B cell (primary cell): ENCODE data around the gene NR4A3. TPM values are rescaled to one million over a fixed set of nuclear protein-coding genes. Genes with fewer than 3 reads are reported as not detected.

Experiments
- ATAC-seq: fragments of 200-7000 bp; cut with Tn5 transposase; one replicate; pipeline ENCODE4 v1.10.0; 2021; ENCODE audit warnings: low read depth, mild to moderate bottlenecking, moderate number of reproducible peaks, moderate library complexity
- CTCF ChIA-PET: fragments of 350-600 bp; sonication (Branson Sonifier 250); formaldehyde crosslinking; loops from one replicate; lab custom pipeline; 2021; ENCODE audit warnings: antibody characterized with exemption, inconsistent platforms; lab: Charles Lee
- POLR2A ChIA-PET: fragments of 350-600 bp; sonication (Branson Sonifier 250); formaldehyde crosslinking; loops from one replicate; lab custom pipeline; 2021; ENCODE audit warnings: antibody characterized with exemption; lab: Charles Lee
- DNase-seq: peaks from one replicate; pipeline ENCODE4 v3.0.0; 2013
- H2AFZ ChIP-seq: 2 replicates; pipeline ENCODE4 v1.6.1; 2012; ENCODE audit warnings: mild to moderate bottlenecking, low read depth, low read length; ENCODE audit not compliant: insufficient read depth, poor library complexity, severe bottlenecking
- H3K27ac ChIP-seq, 2 donors: 1 replicate in 1 of 2; 2 replicates in 1 of 2; pipeline ENCODE4 v1.5.1; 2012 to 2013; ENCODE audit warnings: low read length in 2 of 2, mild to moderate bottlenecking in 2 of 2, moderate library complexity in 1 of 2
- H3K27me3 ChIP-seq, 4 experiments: fragments of 200-600 bp in 1 of 4; sonication (generic) in 1 of 4; replicated peaks in 1 of 4; 1 replicate in 2 of 4; 2 replicates in 2 of 4; pipeline versions ENCODE4 v1.6.1 to v1.7.0; 2013 to 2016; ENCODE audit warnings: low read length in 3 of 4, mild to moderate bottlenecking in 2 of 4, mixed read lengths in 1 of 4, moderate library complexity in 1 of 4; ENCODE audit not compliant: insufficient read depth in 4 of 4, control insufficient read depth in 3 of 4; ENCODE audit errors: control extremely low read depth in 1 of 4
- H3K36me3 ChIP-seq, 2 experiments: replicated peaks in 1 of 2; 1 replicate in 1 of 2; 2 replicates in 1 of 2; pipeline versions ENCODE4 v1.6.1 to v1.7.1; 2013; ENCODE audit warnings: low read length in 1 of 2; ENCODE audit not compliant: insufficient read depth in 2 of 2, control insufficient read depth in 1 of 2; ENCODE audit errors: control extremely low read depth in 1 of 2, extremely low read depth in 1 of 2
- H3K4me1 ChIP-seq, 2 donors: fragments of 200-600 bp in 1 of 2; sonication (generic) in 1 of 2; 1 replicate in 1 of 2; 2 replicates in 1 of 2; pipeline versions ENCODE4 v1.5.1 to v1.6.1; 2013 to 2017; ENCODE audit warnings: low read length in 2 of 2; ENCODE audit not compliant: control insufficient read depth in 2 of 2, insufficient read depth in 2 of 2
- H3K4me2 ChIP-seq: replicated peaks from 2 replicates; pipeline ENCODE3; 2012; ENCODE audit warnings: mild to moderate bottlenecking, low read depth, low read length; ENCODE audit not compliant: poor library complexity, severe bottlenecking
- H3K4me3 ChIP-seq, 5 experiments: fragments of 200-600 bp in 1 of 5; sonication (generic) in 1 of 5; 1 replicate in 3 of 5; 2 replicates in 2 of 5; pipeline versions ENCODE4 v1.5.1 to v1.7.0; 2011 to 2016; ENCODE audit warnings: low read length in 4 of 5, mild to moderate bottlenecking in 4 of 5, low read depth in 2 of 5, control low read depth in 1 of 5, moderate library complexity in 1 of 5; ENCODE audit not compliant: insufficient read depth in 1 of 5; ENCODE audit errors: control extremely low read depth in 1 of 5, extremely low read depth in 1 of 5
- H3K79me2 ChIP-seq: fragments of 200-600 bp; sonication (generic); one replicate; pipeline ENCODE4 v1.6.0; 2016; ENCODE audit warnings: low read length; ENCODE audit not compliant: control insufficient read depth, insufficient read depth
- H3K9ac ChIP-seq: fragments of 200-600 bp; sonication (generic); 2 replicates; pipeline ENCODE4 v1.6.1; 2017; ENCODE audit warnings: mild to moderate bottlenecking, low read length, moderate library complexity
- H3K9me3 ChIP-seq, 3 donors: one replicate each; pipeline versions ENCODE4 v1.6.1 to v1.7.1; 2013; ENCODE audit warnings: low read length in 2 of 3; ENCODE audit not compliant: control insufficient read depth in 2 of 3, insufficient read depth in 1 of 3; ENCODE audit errors: control extremely low read depth in 1 of 3
- H4K20me1 ChIP-seq: 2 replicates; pipeline ENCODE4 v1.6.0; 2012; ENCODE audit warnings: mild to moderate bottlenecking, low read length; ENCODE audit not compliant: insufficient read depth, control insufficient read depth, poor library complexity, severe bottlenecking
- H3K27ac Mint-ChIP-seq: one replicate; pipeline ENCODE4 v1.8.0; 2021; ENCODE audit warnings: mixed read lengths
- H3K27me3 Mint-ChIP-seq: one replicate; pipeline ENCODE4 v1.8.0; 2021; ENCODE audit warnings: mixed read lengths
- H3K4me1 Mint-ChIP-seq: one replicate; pipeline ENCODE4 v1.8.0; 2021; ENCODE audit warnings: mixed read lengths
- H3K4me3 Mint-ChIP-seq: one replicate; pipeline ENCODE4 v1.8.0; 2021; ENCODE audit warnings: mixed read lengths
- H3K9me3 Mint-ChIP-seq: one replicate; pipeline ENCODE4 v1.8.0; 2022; ENCODE audit warnings: mixed read lengths; ENCODE audit not compliant: insufficient read depth
- EZH2 ChIP-seq: IDR thresholded peaks from 2 replicates; pipeline ENCODE4 v1.6.1; 2012; ENCODE audit warnings: borderline replicate concordance, low read depth, mild to moderate bottlenecking, moderate library complexity, low read length; ENCODE audit not compliant: insufficient read depth, poor library complexity, severe bottlenecking
- WGBS: methylation state at CpG from one replicate; pipeline ENCODE4 v1.1.5; 2013; ENCODE audit warnings: missing lambda C conversion rate; ENCODE audit not compliant: insufficient coverage; 5-methylcytosine and 5-hydroxymethylcytosine counted together
- intact Hi-C: fragments of 100-400 bp; cut with micrococcal nuclease; formaldehyde crosslinking; loops from one replicate; pipeline ENCODE4 v1.10.0; 2022
- polyA plus RNA-seq: library from polyadenylated mRNA; depleted of rRNA; stranded (reverse); fragments of >200 nt; gene quantifications from 2 replicates; pipeline ENCODE4 v1.2.3, GENCODE V29; 2012
- total RNA-seq, 2 donors: library from RNA; stranded (reverse); fragments of 120-200 nt in 1 of 2; gene quantifications; 1 replicate in 1 of 2; 2 replicates in 1 of 2; pipeline versions ENCODE4 v1.2.3 to v1.2.4, GENCODE V29; 2013 to 2022
- TF ChIP-seq, protein P1 (sequence below): fragments of 200-600 bp; IDR thresholded peaks from one replicate; pipeline ENCODE4 v1.8.0; 2022; ENCODE audit warnings: antibody characterized with exemption, mild to moderate bottlenecking

Gene NR4A3
- total and polyA plus RNA-seq, 2 donors (not counting 1 experiment from before 2014, with no cell fraction given), result 2.5 to 20.1 TPM

GRCh38 chr9:99793528-99793927 lies 28.2 kb upstream of the NR4A3 start:
- Histone ChIP-seq H3K27ac (no peak overlapping the region), H4K20me1 (no peaks in the 10 kb centered on the region), H3K4me2 (no peak overlapping the region), H3K9ac (no peak overlapping the region), H3K4me3 (no peak overlapping the region), H3K36me3 (no peaks in the 10 kb centered on the region), H3K27me3 (no peaks in the 10 kb centered on the region), H2AFZ (no peak overlapping the region), H3K79me2 (no peaks in the 10 kb centered on the region), H3K9me3 (no peaks in the 10 kb centered on the region), H3K4me1 (no peaks in the 10 kb centered on the region)
- H3K27ac Mint-ChIP-seq, result no peak overlapping the region
- no peak for ATAC-seq
- no peak for TF ChIP-seq EZH2
- TF ChIP-seq, protein P1, sequence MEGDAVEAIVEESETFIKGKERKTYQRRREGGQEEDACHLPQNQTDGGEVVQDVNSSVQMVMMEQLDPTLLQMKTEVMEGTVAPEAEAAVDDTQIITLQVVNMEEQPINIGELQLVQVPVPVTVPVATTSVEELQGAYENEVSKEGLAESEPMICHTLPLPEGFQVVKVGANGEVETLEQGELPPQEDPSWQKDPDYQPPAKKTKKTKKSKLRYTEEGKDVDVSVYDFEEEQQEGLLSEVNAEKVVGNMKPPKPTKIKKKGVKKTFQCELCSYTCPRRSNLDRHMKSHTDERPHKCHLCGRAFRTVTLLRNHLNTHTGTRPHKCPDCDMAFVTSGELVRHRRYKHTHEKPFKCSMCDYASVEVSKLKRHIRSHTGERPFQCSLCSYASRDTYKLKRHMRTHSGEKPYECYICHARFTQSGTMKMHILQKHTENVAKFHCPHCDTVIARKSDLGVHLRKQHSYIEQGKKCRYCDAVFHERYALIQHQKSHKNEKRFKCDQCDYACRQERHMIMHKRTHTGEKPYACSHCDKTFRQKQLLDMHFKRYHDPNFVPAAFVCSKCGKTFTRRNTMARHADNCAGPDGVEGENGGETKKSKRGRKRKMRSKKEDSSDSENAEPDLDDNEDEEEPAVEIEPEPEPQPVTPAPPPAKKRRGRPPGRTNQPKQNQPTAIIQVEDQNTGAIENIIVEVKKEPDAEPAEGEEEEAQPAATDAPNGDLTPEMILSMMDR, result no peak
- no peaks in the 10 kb centered on the region for H3K4me1 Mint-ChIP-seq
- WGBS, result no CpG with 5 or more reads among the region's 4 CpGs
- intact Hi-C loops, result no loop called here
- POLR2A ChIA-PET, result no interaction called here
- H3K27me3 Mint-ChIP-seq, result peaks cover 5% of the 10 kb centered on the region
- no peaks in the 10 kb centered on the region for H3K9me3 Mint-ChIP-seq
- H3K4me3 Mint-ChIP-seq, result no peak overlapping the region
- DNase-seq, result no peak
- CTCF ChIA-PET, result no interaction called here

DNA sequence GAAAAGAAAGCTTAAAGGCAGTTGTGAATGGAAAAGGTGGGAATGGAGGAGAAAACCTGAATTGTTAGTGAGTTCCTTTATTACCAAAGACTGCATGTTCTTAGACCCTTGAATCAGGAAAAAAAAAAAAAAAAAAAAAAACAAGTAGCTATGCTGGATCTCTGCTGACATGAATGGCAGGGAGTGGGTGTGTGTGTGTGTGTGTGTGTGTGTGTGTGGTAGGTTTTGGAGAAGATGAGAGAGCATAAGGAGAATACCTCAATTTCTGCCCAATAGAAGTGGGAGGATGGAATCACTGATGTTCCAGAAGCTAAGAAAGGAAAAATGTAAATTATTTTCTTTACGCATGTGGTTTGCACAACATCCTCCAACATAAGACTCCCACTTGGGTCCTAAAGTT lies 25.5 kb upstream of the NR4A3 start:
- Histone ChIP-seq H2AFZ (no peak overlapping the region), H3K36me3 (no peaks in the 10 kb centered on the region), H3K9me3 (no peaks in the 10 kb centered on the region), H4K20me1 (no peaks in the 10 kb centered on the region), H3K27me3 (no peaks in the 10 kb centered on the region), H3K79me2 (no peaks in the 10 kb centered on the region), H3K9ac (no peak overlapping the region), H3K27ac (no peak overlapping the region), H3K4me1 (no peaks in the 10 kb centered on the region), H3K4me3 (no peak overlapping the region), H3K4me2 (no peak overlapping the region)
- peaks cover 5% of the 10 kb centered on the region for H3K27me3 Mint-ChIP-seq
- TF ChIP-seq EZH2, result no peak
- TF ChIP-seq, protein P1, result no peak
- ChIA-PET CTCF (interaction anchor here (0.7 kb wide), 1 partner anchor 10 kb away, joined by 3 read pairs; no protein-coding TSS in a partner anchor), POLR2A (no interaction called here)
- H3K27ac Mint-ChIP-seq, result no peak overlapping the region
- no CpG with 5 or more reads among the region's 1 CpG for WGBS
- ATAC-seq, result no peak
- no peak for DNase-seq
- intact Hi-C loops, result no loop called here
- no peaks in the 10 kb centered on the region for H3K4me1 Mint-ChIP-seq
- no peaks in the 10 kb centered on the region for H3K9me3 Mint-ChIP-seq
- H3K4me3 Mint-ChIP-seq, result no peak overlapping the region
